Activated CD4-positive, alpha-beta T cell treated with anti-CD3 and anti-CD28 coated beads for 24 hours (primary cell): ENCODE data around the gene ST8SIA5.

ENCODE experiments used
- DNase-seq, 2 donors: peaks; one replicate each; pipeline ENCODE4 v3.0.0-alpha.2; 2020; ENCODE audit warnings: low read depth in 2 of 2

The ST8SIA5 gene

GRCh38 chr18:46629361-46629760 lies 127.5 kb downstream of the ST8SIA5 start:
- no peak for DNase-seq

- no peak for DNase-seq
These were observed 128.6 kb downstream of the ST8SIA5 start for GRCh38 chr18:46628206-46628605.

DNA sequence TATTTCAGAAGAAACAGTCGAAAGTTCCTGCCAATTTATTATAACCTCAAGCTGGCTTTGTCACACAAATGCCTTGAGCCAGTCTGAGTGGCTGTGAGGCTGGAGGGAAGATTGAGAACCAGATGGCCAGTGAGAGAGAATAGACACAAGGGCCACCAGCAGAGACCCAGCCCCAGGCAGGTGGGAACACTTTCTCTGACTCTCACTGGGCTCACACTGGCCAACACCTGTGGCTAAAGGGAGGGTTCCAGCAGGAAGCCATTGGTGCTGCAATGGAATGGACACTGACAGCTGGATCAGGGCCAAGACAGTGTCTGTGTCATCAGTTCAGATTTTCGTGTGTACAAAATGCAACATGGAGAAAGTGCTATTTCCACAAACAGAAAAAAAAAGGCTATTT lies 129.7 kb downstream of the ST8SIA5 start:
- no peak for DNase-seq

- DNase-seq, result no peak
These were observed 131.8 kb downstream of the ST8SIA5 start for GRCh38 chr18:46625069-46625468.

DNA sequence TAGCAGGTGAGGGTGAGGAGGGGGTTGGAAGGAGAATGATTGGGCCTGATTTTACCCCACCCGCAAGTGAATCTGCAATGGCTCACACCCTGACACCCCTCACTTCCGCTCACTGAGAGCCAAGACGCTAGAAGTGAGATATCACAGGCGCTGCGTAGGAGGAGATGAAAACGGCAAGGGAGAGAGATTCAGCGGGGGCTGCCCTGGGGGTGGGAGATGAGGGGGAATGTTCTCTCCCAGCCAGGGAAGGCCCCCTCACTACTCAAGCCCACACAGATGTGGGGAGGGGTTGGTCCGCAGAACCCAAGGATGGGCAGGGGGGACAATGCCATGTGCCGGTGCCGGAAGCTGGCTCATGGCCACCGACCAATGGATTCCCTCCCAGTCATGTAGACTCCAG lies 132.7 kb downstream of the ST8SIA5 start:
- DNase-seq, result peak in 1 of 2 donors; percentile 7

DNA sequence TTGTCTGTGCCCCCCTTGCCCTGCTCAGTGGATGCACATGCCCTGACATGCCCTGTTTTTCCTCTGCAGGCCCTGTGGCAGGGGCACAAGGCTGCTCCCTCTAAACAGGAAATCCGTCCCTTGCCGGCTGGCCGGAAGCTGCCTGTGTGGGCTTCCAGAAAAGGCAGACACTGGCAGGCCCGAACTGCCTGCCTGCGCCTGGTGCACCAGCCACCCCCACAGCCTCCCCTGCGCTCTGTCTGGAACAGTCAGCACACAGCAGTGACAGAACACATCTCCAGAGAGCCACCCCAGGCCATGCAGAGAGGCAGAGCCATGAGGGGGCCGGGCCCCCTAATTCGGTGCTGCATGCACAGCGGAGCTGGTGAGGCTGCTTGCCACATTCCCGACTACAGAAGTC lies 133.3 kb downstream of the ST8SIA5 start:
- peak in 1 of 2 donors; percentile 12 for DNase-seq

DNA sequence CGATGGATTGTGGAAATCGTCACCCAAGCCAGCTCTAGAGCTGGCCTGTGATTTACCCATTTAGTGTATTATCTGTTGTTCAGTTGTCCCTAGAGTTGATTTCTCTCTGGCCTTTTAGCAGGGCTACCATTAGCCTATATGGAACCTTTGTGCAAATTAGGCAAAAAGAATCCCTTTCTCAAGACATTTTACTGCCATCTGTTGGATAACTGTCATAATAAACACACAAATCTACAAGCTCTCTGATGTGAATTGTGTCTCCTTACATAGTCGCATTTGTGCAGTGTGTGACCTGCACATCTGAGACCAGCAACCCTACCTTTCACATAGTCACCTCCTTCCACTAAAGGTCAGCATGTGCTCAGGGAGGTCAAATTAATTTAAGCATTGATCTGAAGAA lies 133.9 kb downstream of the ST8SIA5 start:
- no peak for DNase-seq

DNA sequence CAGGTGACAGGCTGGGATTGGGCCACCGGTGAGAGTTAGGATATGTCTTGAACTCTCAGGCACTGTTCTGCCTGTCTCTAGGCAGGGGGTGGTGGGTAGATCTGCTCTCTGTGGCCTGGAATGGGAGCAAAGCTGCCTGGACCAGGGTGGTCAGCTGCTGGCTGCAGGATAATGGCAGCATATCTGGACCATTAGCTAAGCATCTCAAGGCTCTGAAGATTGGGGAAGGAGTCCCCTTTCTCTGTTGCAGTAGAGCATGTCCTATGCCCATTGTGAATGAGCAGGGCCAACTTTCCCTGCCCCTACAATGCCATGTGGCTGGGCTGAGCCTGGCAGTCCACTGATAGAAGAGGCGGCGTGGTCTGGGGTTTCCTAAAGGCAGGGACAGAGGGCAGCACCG lies 134.4 kb downstream of the ST8SIA5 start:
- no peak for DNase-seq

GRCh38 chr18:46621871-46622270 lies 135.0 kb downstream of the ST8SIA5 start:
- no peak for DNase-seq

DNA sequence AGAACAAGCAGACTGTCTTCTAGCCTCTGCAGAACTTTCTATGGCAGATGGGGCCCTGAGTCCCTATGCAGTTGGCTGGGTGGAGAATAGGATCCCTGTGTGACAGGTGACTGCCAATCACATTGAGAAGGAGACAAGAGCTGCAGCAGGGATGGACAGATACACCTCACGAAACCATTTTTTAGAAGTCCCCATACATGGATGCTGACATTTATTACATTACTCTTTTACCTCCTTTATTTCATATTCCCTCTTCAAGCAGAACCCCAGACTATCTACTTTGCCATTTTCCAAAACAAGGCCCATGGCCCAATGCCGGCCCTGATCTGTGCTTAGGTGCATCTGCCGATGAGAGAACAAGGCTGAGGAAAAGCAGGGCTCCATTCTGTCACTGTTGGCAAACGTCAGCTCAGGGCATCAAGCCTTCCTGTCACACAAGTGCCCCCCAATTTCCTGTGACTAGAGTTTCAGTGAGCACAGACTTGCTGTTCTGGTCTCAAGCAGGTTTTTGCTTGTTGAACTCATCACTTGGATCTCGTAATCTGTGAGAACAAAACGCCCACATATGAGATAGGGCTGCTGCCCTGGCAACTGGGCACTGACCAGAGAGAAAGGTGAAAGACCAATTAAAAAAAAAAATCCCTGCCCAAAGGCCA lies 135.6 kb downstream of the ST8SIA5 start:
- no peak for DNase-seq

DNA sequence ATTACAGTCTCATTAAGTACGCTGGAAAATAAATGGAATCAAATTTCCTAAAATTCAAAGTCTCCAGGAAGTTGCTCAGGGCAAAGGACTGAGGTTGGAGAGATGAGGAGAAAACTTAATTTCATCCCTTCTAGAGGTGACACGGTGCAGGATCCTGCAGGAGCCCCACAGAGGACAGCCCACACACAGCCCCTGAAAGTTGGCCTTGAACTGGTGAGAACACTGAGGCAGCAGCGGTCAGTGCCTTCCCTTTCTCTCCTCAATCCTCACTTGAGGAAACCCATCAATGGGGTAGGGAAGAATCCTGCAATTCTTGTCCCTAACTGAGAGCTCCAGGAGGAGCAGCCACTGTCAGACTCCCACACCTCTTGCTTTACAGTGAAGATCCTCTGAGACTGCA lies 137.3 kb downstream of the ST8SIA5 start:
- no peak for DNase-seq
